Left cardiac atrium (tissue), 4 donors: ENCODE results near the gene IFIT2. TPM values are rescaled to one million over a fixed set of nuclear protein-coding genes. Genes with fewer than 3 reads are reported as not detected.
A peak's percentile ranks its signal among the peaks of the same experiment; 100 is the strongest.
"Not testable (repeated sequence)": the region's sequence is repeated elsewhere in the genome, so short reads cannot be mapped to it uniquely, and the experiment has no call there.

ENCODE experiments used
- ATAC-seq, 2 donors: fragments of 200-7000 bp; cut with Tn5 transposase; one replicate each; pipeline ENCODE4 v1.9.1; 2020; ENCODE audit warnings: mild to moderate bottlenecking in 2 of 2, moderate library complexity in 2 of 2
- DNase-seq: peaks from one replicate; pipeline ENCODE4 v3.0.0-alpha.2; 2020
- intact Hi-C, 2 donors: fragments of 100-400 bp; cut with DNase I; formaldehyde crosslinking; loops; one replicate each; pipeline versions ENCODE4 v1.14.1 to v1.15.1; 2022 to 2023
- total RNA-seq, 2 donors: library from RNA; stranded (reverse); fragmentation: NEBNext Ultra II Directional; extraction: Animal tissue kit (Norgen Biotek cat#: 25700); gene quantifications; one replicate each; pipeline ENCODE4 v1.2.1, GENCODE V29; 2021
- donor health status: DM: no; HTN: yes; CAD: no.
- donor health status: DM: no; HTN: yes; CAD: no; lungs with severe emphysema.
- donor health status: DM: yes; HTN: yes; CAD: no.
- donor health status: Dilated cardiomyopathy.

IFIT2 gene
- total RNA-seq, 2 donors from 2014 or later: 3.5 to 4.6 TPM

- ATAC-seq (no peak), DNase-seq (no peak)
- intact Hi-C loops: no loop called here
These were observed 28.8 kb downstream of the IFIT2 start for GRCh38 chr10:89330537-89331212.

- DNase-seq, intact Hi-C loops, ATAC-seq: not testable (repeated sequence)
These were observed 29.8 kb downstream of the IFIT2 start for GRCh38 chr10:89331487-89332122.

GRCh38 chr10:89332123-89332633 lies 30.3 kb downstream of the IFIT2 start:
- ATAC-seq: peak; percentile 63 to 64
- no peak for DNase-seq
- intact Hi-C loops: no loop called here

GRCh38 chr10:89335226-89335625 lies 33.4 kb downstream of the IFIT2 start:
- intact Hi-C loops: no loop called here
- ATAC-seq (no peak), DNase-seq (no peak)

GRCh38 chr10:89336241-89336640 lies 34.4 kb downstream of the IFIT2 start:
- DNase-seq (no peak), ATAC-seq (no peak)
- intact Hi-C loops: no loop called here

- ATAC-seq (peak in 1 of 2 donors; percentile 20), DNase-seq (no peak)
- intact Hi-C loops: no loop called here
These were observed 35.6 kb downstream of the IFIT2 start for GRCh38 chr10:89337484-89337883.

- no peak for DNase-seq
- no peak for ATAC-seq
- intact Hi-C loops: no loop called here
These were observed 36.9 kb downstream of the IFIT2 start for GRCh38 chr10:89338713-89339112.

GRCh38 chr10:89339875-89340274 lies 38.0 kb downstream of the IFIT2 start:
- intact Hi-C loops: no loop called here
- DNase-seq (no peak), ATAC-seq (no peak)

GRCh38 chr10:89341649-89342048 lies 39.8 kb downstream of the IFIT2 start:
- no peak for ATAC-seq
- intact Hi-C loops: no loop called here
- no peak for DNase-seq

GRCh38 chr10:89342206-89342958 lies 40.5 kb downstream of the IFIT2 start:
- peak; percentile 71 for DNase-seq
- intact Hi-C loops: no loop called here
- ATAC-seq: peak; percentile 43 to 68

- DNase-seq (no peak), ATAC-seq (no peak)
These were observed 41.4 kb downstream of the IFIT2 start for GRCh38 chr10:89343089-89343767.

GRCh38 chr10:89344156-89344555 lies 42.3 kb downstream of the IFIT2 start:
- ATAC-seq: no peak
- no peak for DNase-seq
- intact Hi-C loops: no loop called here

More at GRCh38 chr10:89343089-89343767, 41.4 kb downstream of the IFIT2 start:
- intact Hi-C loops: no loop called here

- DNase-seq (no peak), ATAC-seq (no peak)
- intact Hi-C loops: no loop called here
These were observed 43.6 kb downstream of the IFIT2 start for GRCh38 chr10:89345367-89346000.

GRCh38 chr10:89346405-89347254 lies 44.8 kb downstream of the IFIT2 start:
- DNase-seq (no peak), ATAC-seq (peak; percentile 27 to 44)
- intact Hi-C loops: no loop called here

- DNase-seq (no peak), ATAC-seq (peak in 1 of 2 donors; percentile 16)
- intact Hi-C loops: no loop called here
These were observed 46.0 kb downstream of the IFIT2 start for GRCh38 chr10:89347701-89348457.

GRCh38 chr10:89348481-89348880 lies 46.6 kb downstream of the IFIT2 start:
- no peak for ATAC-seq
- no peak for DNase-seq
- intact Hi-C loops: no loop called here

- DNase-seq (no peak), ATAC-seq (no peak)
- intact Hi-C loops: no loop called here
These were observed 47.1 kb downstream of the IFIT2 start for GRCh38 chr10:89348975-89349374.
